Measurements from ENCODE around the gene SMIM28. TPM values are rescaled to one million over a fixed set of nuclear protein-coding genes. Genes with fewer than 3 reads are reported as not detected.

The SMIM28 gene
- total and polyA plus RNA-seq, 2 donors (not counting 3 experiments of a cell fraction or from before 2014, with no cell fraction given): not detected

- FAIRE-seq: no peak
- dilution Hi-C loops (cut with MboI; ENCODE audit: extremely low pct_ligation_motif_present, low sequenced_read_pairs): no loop called here
- TF ChIP-seq CTCF (IDR thresholded peaks at IDR 0.05; ENCODE audit: extremely low read depth in 1 of 2, insufficient read depth in 1 of 2, low read depth in 1 of 2, low read length in 2 of 2) (no peak), EZH2 (IDR thresholded peaks at IDR 0.05; ENCODE audit: borderline replicate concordance, low read depth, low read length, severe bottlenecking) (no peak), POLR2AphosphoS5 (IDR thresholded peaks at IDR 0.05; ENCODE audit: insufficient read depth, low read depth, low read length) (no peak), POLR2A (IDR thresholded peaks at IDR 0.05; ENCODE audit: low read depth, low read length) (no peak), JUN (IDR thresholded peaks at IDR 0.05; ENCODE audit: borderline replicate concordance, insufficient read depth, insufficient read length, low read depth) (no peak), MAX (IDR thresholded peaks at IDR 0.05; ENCODE audit: insufficient read depth, insufficient read length) (no peak), FOS (IDR thresholded peaks at IDR 0.05; ENCODE audit: borderline replicate concordance, insufficient read depth, low read length) (no peak), MYC (IDR thresholded peaks at IDR 0.05; ENCODE audit: low read depth, low read length) (no peak), GATA2 (IDR thresholded peaks at IDR 0.05; ENCODE audit: insufficient read depth, insufficient read length, low read depth, low read length) (no peak)
Measured at GRCh38 chr6:138328210-138328609, 49.5 kb upstream of the SMIM28 start.

More at GRCh38 chr6:138328210-138328609, 49.5 kb upstream of the SMIM28 start:
- CTCF ChIA-PET: no interaction called here
- Histone ChIP-seq H3K9ac (replicated peaks; ENCODE audit: extremely low read depth, insufficient read depth, low read length) (no peak overlapping the region), H3K4me2 (ENCODE audit: insufficient read depth, low read length) (no peak overlapping the region), H3K4me3 (replicated peaks in 1 of 3; ENCODE audit: insufficient read depth in 1 of 3, low read depth in 1 of 3, low read length in 3 of 3) (no peak overlapping the region), H3K36me3 (ENCODE audit: control insufficient read depth in 2 of 2, extremely low read depth in 1 of 2, insufficient read depth in 2 of 2, low read length in 2 of 2) (peaks cover 0 to 2% of the 10 kb centered on the region in 2 experiments), H2AFZ (ENCODE audit: low read depth, low read length) (no peak overlapping the region), H3K27me3 (ENCODE audit: control insufficient read depth in 2 of 2, insufficient read depth in 2 of 2, low read length in 2 of 2) (no peaks in the 10 kb centered on the region), H3K27ac (ENCODE audit: insufficient read depth, low read depth, low read length) (no peak overlapping the region), H3K79me2 (ENCODE audit: control insufficient read depth, insufficient read depth, low read length) (no peaks in the 10 kb centered on the region), H3K9me3 (replicated peaks; ENCODE audit: control insufficient read depth, insufficient read depth, low read length) (no peaks in the 10 kb centered on the region), H3K4me1 (ENCODE audit: control insufficient read depth, extremely low read depth, insufficient read depth, low read length) (no peaks in the 10 kb centered on the region), H4K20me1 (replicated peaks; ENCODE audit: control insufficient read depth, extremely low read depth, insufficient read depth, low read length) (no peaks in the 10 kb centered on the region), H3K9me1 (replicated peaks; ENCODE audit: control insufficient read depth, extremely low read depth, insufficient read depth, low read length) (no peaks in the 10 kb centered on the region)
- POLR2A ChIA-PET: no interaction called here
- intact Hi-C loops (cut with micrococcal nuclease): no loop called here
- BruUV-seq (replicated peaks): no TSS peak
- DNase-seq (ENCODE audit: low read depth, low spot score): no peak
